ENCODE results near the gene ST7.

GRCh38 chr7:117014673-117015133 is 61.4 kb downstream of the ST7 start:
- no peak for TF ChIP-seq CTCF (IDR thresholded peaks at IDR 0.05)
- TF ChIP-seq POLR2A (IDR thresholded peaks at IDR 0.05) = no peak
